HCT116 (cell line): Measurements from ENCODE around the gene SLC35C1. TPM values are rescaled to one million over a fixed set of nuclear protein-coding genes. Genes with fewer than 3 reads are reported as not detected.

Experiments
- ATAC-seq: fragments of 200-7000 bp; cut with Tn5 transposase; 2 replicates; pipeline ENCODE4 v1.9.1; 2020; ENCODE audit warnings: mild to moderate bottlenecking, moderate library complexity
- BruUV-seq: library from RNA; stranded (reverse); fragments of 400-500 nt; replicated peaks from 2 replicates; lab custom pipeline; 2021; lab: Mats Ljungman, UMichigan
- CTCF ChIA-PET: fragments of 300-600 bp; sonication (Branson Sonifier 250); formaldehyde crosslinking; loops from one replicate; lab custom pipeline; 2021; ENCODE audit warnings: antibody characterized with exemption; lab: Charles Lee
- POLR2A ChIA-PET: fragments of 300-600, 350-600 bp; sonication (Branson Sonifier 250); formaldehyde crosslinking; loops from one replicate; lab custom pipeline; 2021; ENCODE audit warnings: antibody characterized with exemption; lab: Charles Lee
- RAD21 ChIA-PET, 2 experiments: fragments of 300-600 bp; sonication (Branson Sonifier 250); formaldehyde crosslinking; loops; one replicate each; lab custom pipeline; 2023; ENCODE audit warnings: low total read pairs in 2 of 2; ENCODE audit not compliant: uncharacterized antibody in 2 of 2, unreplicated experiment in 2 of 2, low non-redundant PET in 1 of 2; lab: Charles Lee
- DNase-seq: peaks from one replicate; pipeline ENCODE4 v3.0.0-alpha.2; 2010; ENCODE audit warnings: low read depth, low spot score
- H2AFZ ChIP-seq: fragments of 200-600 bp; shearing (Covaris generic), sonication (generic); 2 replicates; pipeline ENCODE4 v1.6.1; 2017; ENCODE audit warnings: low read depth, mixed run types, mixed read lengths, antibody characterized with exemption, low read length; ENCODE audit not compliant: poor library complexity, severe bottlenecking
- H3K27ac ChIP-seq: 2 replicates; pipeline ENCODE4 v1.5.1; 2012; ENCODE audit warnings: low read depth, low read length
- H3K27me3 ChIP-seq: fragments of 200-600 bp; sonication (generic); 2 replicates; pipeline ENCODE4 v1.6.1; 2016; ENCODE audit warnings: mixed run types, low read length, mixed read lengths; ENCODE audit not compliant: insufficient read depth
- H3K36me3 ChIP-seq, 2 experiments: fragments of 200-500 bp in 1 of 2; fragments of 200-600 bp in 1 of 2; sonication (Bioruptor generic) in 1 of 2; sonication (generic) in 1 of 2; 2 replicates each; pipeline versions ENCODE4 v1.5.1 to v1.6.1; 2014 to 2016; ENCODE audit warnings: low read length in 2 of 2, inconsistent platforms in 1 of 2, mixed read lengths in 1 of 2, mixed run types in 1 of 2; ENCODE audit not compliant: insufficient read depth in 2 of 2, control insufficient read depth in 1 of 2
- H3K4me1 ChIP-seq, 2 experiments: fragments of 200-600 bp in 1 of 2; sonication (generic) in 1 of 2; 2 replicates each; pipeline versions ENCODE4 v1.5.1 to v1.6.1; 2012 to 2017; ENCODE audit warnings: low read length in 2 of 2, inconsistent platforms in 1 of 2, mild to moderate bottlenecking in 1 of 2, mixed read lengths in 1 of 2, mixed run types in 1 of 2, moderate library complexity in 1 of 2; ENCODE audit not compliant: insufficient read depth in 2 of 2, control insufficient read depth in 1 of 2
- H3K4me2 ChIP-seq: fragments of 200-600 bp; sonication (generic); 2 replicates; pipeline ENCODE4 v1.6.1; 2017; ENCODE audit warnings: mixed run types, low read length, mixed read lengths
- H3K4me3 ChIP-seq, 2 experiments: fragments of 200-600 bp in 1 of 2; sonication (generic) in 1 of 2; replicated peaks in 1 of 2; 2 replicates each; pipeline ENCODE4 v1.5.1; 2011 to 2016; ENCODE audit warnings: low read length in 2 of 2, control low read depth in 1 of 2, low read depth in 1 of 2, mild to moderate bottlenecking in 1 of 2, mixed read lengths in 1 of 2, mixed run types in 1 of 2
- H3K79me2 ChIP-seq: fragments of 200-600 bp; sonication (generic); 2 replicates; pipeline ENCODE4 v1.6.1; 2017; ENCODE audit warnings: mild to moderate bottlenecking, mixed run types, low read length, moderate library complexity, mixed read lengths; ENCODE audit not compliant: insufficient read depth
- H3K9ac ChIP-seq: fragments of 200-600 bp; sonication (generic); 2 replicates; pipeline ENCODE4 v1.6.1; 2016; ENCODE audit warnings: low read length, mixed read lengths
- H3K9me2 ChIP-seq: fragments of 200-600 bp; sonication (generic), shearing (Covaris generic); 2 replicates; pipeline ENCODE4 v1.6.1; 2017; ENCODE audit warnings: mixed run types, mild to moderate bottlenecking, moderate library complexity; ENCODE audit not compliant: insufficient read depth
- H3K9me3 ChIP-seq, 2 experiments: fragments of 200-500 bp in 1 of 2; fragments of 200-600 bp in 1 of 2; sonication (Bioruptor generic) in 1 of 2; sonication (generic) in 1 of 2; 2 replicates each; pipeline ENCODE4 v1.6.1; 2014 to 2017; ENCODE audit warnings: low read length in 2 of 2, mixed read lengths in 2 of 2, inconsistent platforms in 1 of 2, low read depth in 1 of 2, mild to moderate bottlenecking in 1 of 2, mixed run types in 1 of 2, moderate library complexity in 1 of 2; ENCODE audit not compliant: control insufficient read depth in 1 of 2, insufficient read depth in 1 of 2
- H4K20me1 ChIP-seq: fragments of 200-600 bp; sonication (generic), shearing (Covaris generic); 2 replicates; pipeline ENCODE4 v1.6.1; 2017; ENCODE audit warnings: mixed run types, mild to moderate bottlenecking, moderate library complexity; ENCODE audit not compliant: insufficient read depth
- CBX3 ChIP-seq: IDR thresholded peaks from 2 replicates; pipeline ENCODE4 v1.6.1; 2012; ENCODE audit warnings: low read depth
- ELF1 ChIP-seq: IDR thresholded peaks from 2 replicates; pipeline ENCODE4 v1.6.1; 2012; ENCODE audit warnings: low read depth, borderline replicate concordance
- EZH2 ChIP-seq: fragments of 200-600 bp; sonication (generic); IDR thresholded peaks from 2 replicates; pipeline ENCODE4 v1.6.1; 2017; ENCODE audit warnings: antibody characterized with exemption, mixed run types
- POLR2A ChIP-seq: IDR thresholded peaks from 2 replicates; pipeline ENCODE4 v1.7.0; 2011; ENCODE audit warnings: borderline replicate concordance; ENCODE audit not compliant: insufficient read depth, insufficient read length; ENCODE audit errors: extremely low read depth
- RAD21 ChIP-seq: IDR thresholded peaks from 2 replicates; pipeline ENCODE4 v1.6.1; 2012; ENCODE audit warnings: low read depth, mild to moderate bottlenecking
- SIN3A ChIP-seq: IDR thresholded peaks from 2 replicates; pipeline ENCODE4 v1.6.1; 2012; ENCODE audit warnings: low read depth
- SP1 ChIP-seq: IDR thresholded peaks from 2 replicates; pipeline ENCODE4 v1.6.1; 2012; ENCODE audit warnings: low read depth
- TCF7L2 ChIP-seq: IDR thresholded peaks from 2 replicates; pipeline ENCODE4 v1.7.0; 2011; ENCODE audit warnings: borderline replicate concordance, inconsistent platforms; ENCODE audit not compliant: insufficient read depth, insufficient read length; ENCODE audit errors: extremely low read depth
- ZBTB33 ChIP-seq: IDR thresholded peaks from 2 replicates; pipeline ENCODE4 v1.6.1; 2011; ENCODE audit warnings: mild to moderate bottlenecking, low read length, moderate library complexity; ENCODE audit not compliant: insufficient replicate concordance; ENCODE audit errors: extremely low read depth
- ZFX ChIP-seq: fragments of 450-650 bp; IDR thresholded peaks from 2 replicates; pipeline ENCODE4 v1.6.1; 2017
- ZNF274 ChIP-seq: fragments of 200-500 bp; sonication (Bioruptor generic); IDR thresholded peaks from 2 replicates; pipeline ENCODE4 v1.6.1; 2014; ENCODE audit warnings: mild to moderate bottlenecking, low read depth, low read length, inconsistent platforms
- intact Hi-C: fragments of 100-400 bp; cut with micrococcal nuclease; formaldehyde crosslinking; loops from 2 replicates; pipeline ENCODE4 v1.10.0; 2022
- total RNA-seq: library from RNA; stranded (reverse); gene quantifications from one replicate; pipeline ENCODE4 v1.2.1, GENCODE V29; 2021; ENCODE audit not compliant: unreplicated experiment

The SLC35C1 gene
- total RNA-seq, 1 experiment from 2014 or later: 18.2 TPM

GRCh38 chr11:45858751-45859398 is 53.9 kb downstream of the SLC35C1 start:
- H2AFZ ChIP-seq: no peak overlapping the region
- no TSS peak for BruUV-seq
- H3K9me2 ChIP-seq: no peaks in the 10 kb centered on the region
- ATAC-seq (no peak), DNase-seq (no peak)
- no peaks in the 10 kb centered on the region for H3K27me3 ChIP-seq
- intact Hi-C loops: no loop called here
- H3K36me3 ChIP-seq: peaks cover 20 to 26% of the 10 kb centered on the region in 2 experiments
- CTCF ChIA-PET: no interaction called here
- H3K9me3 ChIP-seq: no peaks in the 10 kb centered on the region
- no peak overlapping the region for H3K4me2 ChIP-seq
- H3K79me2 ChIP-seq: peaks cover 5% of the 10 kb centered on the region
- H4K20me1 ChIP-seq: no peaks in the 10 kb centered on the region
- no peak overlapping the region for H3K9ac ChIP-seq
- TF ChIP-seq TCF7L2 (no peak), SIN3A (no peak), RAD21 (no peak), EZH2 (no peak), ZFX (no peak), ELF1 (no peak), CBX3 (no peak), ZNF274 (no peak), SP1 (no peak), ZBTB33 (no peak), POLR2A (no peak)
- no peak overlapping the region for H3K4me3 ChIP-seq
- H3K4me1 ChIP-seq: peaks cover 0 to 5% of the 10 kb centered on the region in 2 experiments; a peak in 1 of 4 replicates
- POLR2A ChIA-PET: no interaction called here
- RAD21 ChIA-PET: no interaction called here
- no peak overlapping the region for H3K27ac ChIP-seq
